Testis (tissue), 3 donors: Measurements from ENCODE around the gene STX12. TPM values are rescaled to one million over a fixed set of nuclear protein-coding genes. Genes with fewer than 3 reads are reported as not detected.
"Not testable (repeated sequence)": the region's sequence is repeated elsewhere in the genome, so short reads cannot be mapped to it uniquely, and the experiment has no call there.

Experiments
- DNase-seq: peaks from one replicate; pipeline ENCODE4 v3.0.0-alpha.2; 2019
- H3K27ac ChIP-seq, 2 donors: fragments of 200-600 bp; sonication (generic); one replicate each; pipeline ENCODE4 v1.5.1; 2019
- H3K27me3 ChIP-seq: fragments of 200-600 bp; sonication (generic); one replicate; pipeline ENCODE4 v1.5.1; 2019
- H3K36me3 ChIP-seq: fragments of 200-600 bp; sonication (generic); one replicate; pipeline ENCODE4 v1.5.1; 2017; ENCODE audit warnings: low read depth; ENCODE audit errors: missing control alignments
- H3K4me1 ChIP-seq: fragments of 200-600 bp; sonication (generic); one replicate; pipeline ENCODE4 v1.5.1; 2019
- H3K4me3 ChIP-seq, 2 donors: fragments of 200-600 bp; sonication (generic); one replicate each; pipeline ENCODE4 v1.5.1; 2017 to 2019
- H3K9me3 ChIP-seq: fragments of 200-600 bp; sonication (generic); one replicate; pipeline ENCODE4 v1.5.1; 2017
- POLR2A ChIP-seq: fragments of 450-650 bp; IDR thresholded peaks from one replicate; pipeline ENCODE4 v1.6.1; 2017; ENCODE audit warnings: antibody characterized with exemption, mild to moderate bottlenecking, moderate library complexity
- WGBS, 2 donors: methylation state at CpG; one replicate each; pipeline ENCODE4 v1.1.5; 2018; 5-methylcytosine and 5-hydroxymethylcytosine counted together
- intact Hi-C: fragments of 100-400 bp; cut with DNase I; formaldehyde crosslinking; loops from one replicate; pipeline ENCODE4 v1.15.1; 2023; ENCODE audit warnings: low total_unique reads
- polyA plus RNA-seq: library from polyadenylated mRNA; stranded (reverse); fragments of 350-450 nt; fragmentation: Illumina TruSeq; extraction: RNeasy Lipid Tissue Mini Kit (QIAGEN cat#74804); gene quantifications from one replicate; pipeline ENCODE4 v1.2.3, GENCODE V29; 2014; ENCODE audit warnings: low read depth, low replicate concordance; ENCODE audit not compliant: insufficient read depth
- total RNA-seq, 2 donors: library from RNA; depleted of rRNA; stranded (reverse); fragments of >200 nt; gene quantifications; one replicate each; pipeline ENCODE4 v1.2.3, GENCODE V29; 2016
- TF ChIP-seq, protein P1 (sequence below), 3 experiments: fragments of 450-650 bp in 2 of 3; fragments of 200-600 bp in 1 of 3; sonication (generic) in 1 of 3; IDR thresholded peaks; one replicate each; pipeline ENCODE4 v1.5.1; 2016 to 2019; ENCODE audit warnings: antibody characterized with exemption in 3 of 3, mild to moderate bottlenecking in 2 of 3, moderate library complexity in 1 of 3

STX12 gene
- total and polyA plus RNA-seq, 3 donors from 2014 or later = 32.0 to 46.7 (median 39.1) TPM

DNA sequence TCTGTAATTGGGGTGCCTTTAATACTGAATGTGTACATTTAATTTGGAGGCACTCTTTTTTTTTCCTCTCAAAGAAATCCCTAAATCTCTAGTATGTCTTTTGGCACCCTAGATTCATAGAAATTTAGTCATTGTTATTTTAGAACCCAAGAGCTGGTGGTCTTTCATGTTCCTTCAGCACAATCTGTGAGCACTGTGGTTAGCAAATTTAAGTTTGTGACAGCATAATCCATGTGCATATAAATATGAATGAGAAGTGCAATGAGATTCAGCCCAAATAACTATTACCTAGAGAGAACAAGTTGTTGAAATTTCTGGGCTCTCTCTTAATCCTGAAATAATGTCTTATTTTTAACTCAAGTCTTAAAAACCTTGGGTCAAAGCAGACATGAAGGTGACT, 62.0 kb downstream of the STX12 start:
- intact Hi-C loops = loop anchor here (10.0 kb wide), 1 partner anchor 160 kb away; the partner anchor contains the start of gene IFI6
- no peak for DNase-seq
- no peak overlapping the region for H3K27ac ChIP-seq

DNA sequence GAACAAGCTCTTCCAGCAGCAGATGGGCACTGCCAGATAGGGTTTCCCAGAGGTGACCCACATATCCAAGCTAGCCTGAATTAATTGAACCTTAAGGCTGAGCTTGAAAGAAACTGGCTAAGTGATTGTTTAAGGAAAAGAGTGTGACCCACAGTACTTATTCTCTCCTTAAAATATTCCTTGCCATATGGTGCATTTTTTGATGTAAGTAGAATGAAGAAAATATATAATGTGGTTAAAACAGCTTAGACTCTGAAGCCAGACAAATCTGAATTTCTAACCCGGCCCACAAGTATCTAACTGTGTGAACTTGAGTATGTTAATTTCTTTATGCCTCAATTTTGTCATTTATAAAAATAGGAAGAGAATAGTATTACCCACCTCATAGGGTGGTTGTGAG, 62.5 kb downstream of the STX12 start:
- no peak for DNase-seq
- no peaks in the 10 kb centered on the region for H3K36me3 ChIP-seq
- H3K4me1 ChIP-seq = peaks cover 7% of the 10 kb centered on the region
- TF ChIP-seq, protein P1, sequence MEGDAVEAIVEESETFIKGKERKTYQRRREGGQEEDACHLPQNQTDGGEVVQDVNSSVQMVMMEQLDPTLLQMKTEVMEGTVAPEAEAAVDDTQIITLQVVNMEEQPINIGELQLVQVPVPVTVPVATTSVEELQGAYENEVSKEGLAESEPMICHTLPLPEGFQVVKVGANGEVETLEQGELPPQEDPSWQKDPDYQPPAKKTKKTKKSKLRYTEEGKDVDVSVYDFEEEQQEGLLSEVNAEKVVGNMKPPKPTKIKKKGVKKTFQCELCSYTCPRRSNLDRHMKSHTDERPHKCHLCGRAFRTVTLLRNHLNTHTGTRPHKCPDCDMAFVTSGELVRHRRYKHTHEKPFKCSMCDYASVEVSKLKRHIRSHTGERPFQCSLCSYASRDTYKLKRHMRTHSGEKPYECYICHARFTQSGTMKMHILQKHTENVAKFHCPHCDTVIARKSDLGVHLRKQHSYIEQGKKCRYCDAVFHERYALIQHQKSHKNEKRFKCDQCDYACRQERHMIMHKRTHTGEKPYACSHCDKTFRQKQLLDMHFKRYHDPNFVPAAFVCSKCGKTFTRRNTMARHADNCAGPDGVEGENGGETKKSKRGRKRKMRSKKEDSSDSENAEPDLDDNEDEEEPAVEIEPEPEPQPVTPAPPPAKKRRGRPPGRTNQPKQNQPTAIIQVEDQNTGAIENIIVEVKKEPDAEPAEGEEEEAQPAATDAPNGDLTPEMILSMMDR (IDR thresholded peaks at IDR 0.05) = no peak
- no peak for TF ChIP-seq POLR2A
- WGBS, 2 donors = 80 to 95% methylated on average over 1 of the region's 1 CpG
- intact Hi-C loops = loop anchor here (10.0 kb wide), 1 partner anchor 161 kb away; the partner anchor contains the start of gene IFI6
- H3K27me3 ChIP-seq = no peaks in the 10 kb centered on the region
- no peak overlapping the region for H3K27ac ChIP-seq
- no peaks in the 10 kb centered on the region for H3K9me3 ChIP-seq
- no peak overlapping the region for H3K4me3 ChIP-seq

More for the DNA sequence above, 62.0 kb downstream of the STX12 start:
- Histone ChIP-seq H3K4me3 (no peak overlapping the region), H3K9me3 (no peaks in the 10 kb centered on the region), H3K4me1 (peaks cover 7% of the 10 kb centered on the region), H3K36me3 (no peaks in the 10 kb centered on the region), H3K27me3 (no peaks in the 10 kb centered on the region)
- TF ChIP-seq, protein P1 (IDR thresholded peaks at IDR 0.05) = no peak
- no peak for TF ChIP-seq POLR2A

DNA sequence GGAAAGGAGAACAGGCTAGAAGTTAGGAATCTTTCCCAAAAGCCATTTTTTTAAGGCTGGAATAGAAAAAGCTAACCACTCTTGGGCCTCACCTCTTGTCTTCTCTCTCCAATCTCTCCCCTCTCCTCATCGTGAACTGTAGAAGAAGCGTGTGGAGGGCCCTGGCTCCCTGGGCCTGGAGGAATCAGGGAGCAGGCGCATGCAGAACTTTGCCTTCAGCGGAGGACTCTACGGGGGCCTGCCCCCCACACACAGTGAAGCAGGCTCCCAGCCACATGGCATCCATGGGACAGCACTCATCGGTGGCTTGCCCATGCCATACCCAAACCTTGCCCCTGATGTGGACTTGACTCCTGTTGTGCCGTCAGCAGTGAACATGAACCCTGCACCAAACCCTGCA, 76.9 kb downstream of the STX12 start:
- Histone ChIP-seq H3K27me3 (no peaks in the 10 kb centered on the region), H3K36me3 (no peaks in the 10 kb centered on the region), H3K9me3 (no peaks in the 10 kb centered on the region), H3K27ac (no peak overlapping the region), H3K4me3 (no peak overlapping the region), H3K4me1 (no peaks in the 10 kb centered on the region)
- TF ChIP-seq, protein P1 (IDR thresholded peaks at IDR 0.05) = no peak
- no peak for TF ChIP-seq POLR2A
- DNase-seq = no peak
- intact Hi-C loops = no loop called here
- WGBS, 2 donors = 95 to 100% methylated on average over 6 to 7 of the region's 7 CpGs

DNA sequence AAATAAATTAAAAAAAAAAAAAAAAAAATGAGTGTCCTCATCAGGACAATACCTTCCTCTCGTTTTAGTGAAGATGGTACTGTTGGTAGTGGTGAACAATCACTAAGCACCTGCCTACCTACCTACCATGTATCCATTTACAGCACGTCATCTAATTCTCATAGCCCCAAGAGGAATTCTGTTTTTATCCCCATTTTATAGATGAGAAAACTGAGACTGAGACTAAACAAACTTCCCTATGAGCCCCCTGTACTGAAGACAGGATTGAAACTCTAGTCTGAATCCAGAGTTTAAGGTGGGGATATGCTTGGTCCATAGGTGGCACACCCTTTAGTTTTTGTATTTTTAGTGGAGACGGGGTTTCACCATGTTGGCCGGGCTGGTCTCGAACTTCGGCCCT, 82.1 kb downstream of the STX12 start:
- WGBS, 2 donors = 85 to 86% methylated on average over 6 of the region's 6 CpGs
- no peaks in the 10 kb centered on the region for H3K9me3 ChIP-seq
- no peak overlapping the region for H3K4me3 ChIP-seq
- intact Hi-C loops = no loop called here
- H3K4me1 ChIP-seq = peaks cover 8% of the 10 kb centered on the region
- no peaks in the 10 kb centered on the region for H3K36me3 ChIP-seq
- H3K27ac ChIP-seq = no peak overlapping the region
- no peaks in the 10 kb centered on the region for H3K27me3 ChIP-seq
- no peak for DNase-seq
- TF ChIP-seq, protein P1 (IDR thresholded peaks at IDR 0.05) = no peak
- no peak for TF ChIP-seq POLR2A

DNA sequence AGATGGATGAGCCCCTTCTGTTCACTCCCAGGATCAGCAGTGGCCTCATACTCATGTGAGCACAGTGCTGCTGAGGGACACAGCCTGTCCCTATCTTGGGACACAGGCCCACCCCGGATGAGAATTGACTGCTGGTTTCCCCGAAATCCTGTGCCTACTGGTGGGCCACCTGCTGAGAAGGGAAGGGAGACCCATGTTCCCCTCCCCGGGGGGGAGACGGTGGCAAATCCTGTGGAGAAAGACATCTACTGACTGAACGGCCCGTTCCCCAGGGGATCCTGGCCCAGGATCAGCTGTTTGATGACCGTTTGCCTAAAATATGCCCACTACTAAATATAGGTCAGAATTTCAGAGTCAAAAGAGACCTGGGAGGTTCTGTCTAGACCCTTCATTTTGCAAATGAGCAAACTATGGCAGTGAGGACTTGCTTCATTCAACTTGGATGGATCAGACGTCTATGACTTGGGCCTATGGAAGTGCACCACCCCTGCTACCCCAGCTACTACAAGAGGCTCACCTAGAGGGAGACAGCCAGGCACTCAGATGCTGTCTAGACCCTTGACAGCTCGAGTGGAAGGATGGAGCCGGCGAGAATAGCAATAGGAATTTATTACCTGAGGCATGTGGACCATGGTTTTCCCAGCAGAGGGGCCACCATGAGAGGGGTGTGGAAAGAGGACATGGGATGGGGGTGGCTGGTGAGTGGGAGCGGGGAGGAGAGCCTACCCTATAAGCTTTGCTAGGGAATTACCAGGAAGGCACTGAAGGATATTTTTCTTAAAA, 83.7 kb downstream of the STX12 start:
- intact Hi-C loops = no loop called here
- TF ChIP-seq POLR2A = no peak
- TF ChIP-seq, protein P1 (IDR thresholded peaks at IDR 0.05) = no peak

DNA sequence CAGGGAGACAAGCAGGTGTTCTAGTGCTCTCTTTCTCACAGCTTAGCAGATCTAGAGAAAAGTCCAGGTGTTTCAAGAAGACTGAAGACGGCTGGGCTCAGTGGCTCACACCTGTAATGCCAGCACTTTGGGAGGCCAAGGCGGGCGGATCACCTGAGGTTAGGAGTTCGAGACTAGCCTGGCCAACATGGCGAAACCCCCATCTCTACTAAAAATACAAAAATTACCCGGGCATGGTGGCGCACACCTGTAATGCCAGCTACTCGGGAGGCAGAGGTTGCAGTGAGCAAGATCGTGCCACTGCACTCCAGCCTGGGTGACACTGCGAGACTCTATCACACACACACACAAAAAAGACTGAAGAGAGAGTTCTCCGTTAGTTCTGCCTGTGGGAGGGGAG, 84.5 kb downstream of the STX12 start:
- H3K27ac ChIP-seq, H3K4me3 ChIP-seq, intact Hi-C loops, H3K4me1 ChIP-seq, DNase-seq, H3K36me3 ChIP-seq, H3K9me3 ChIP-seq, H3K27me3 ChIP-seq: not testable (repeated sequence)
- 82 to 87% methylated on average over 11 of the region's 11 CpGs for WGBS, 2 donors

More for the DNA sequence above, 83.7 kb downstream of the STX12 start:
- Histone ChIP-seq H3K36me3 (no peaks in the 10 kb centered on the region), H3K4me1 (peaks cover 8% of the 10 kb centered on the region), H3K9me3 (no peaks in the 10 kb centered on the region), H3K27ac (no peak overlapping the region), H3K4me3 (no peak overlapping the region), H3K27me3 (no peaks in the 10 kb centered on the region)
- no peak for DNase-seq
- 77 to 79% methylated on average over 11 to 12 of the region's 12 CpGs for WGBS, 2 donors
